Activated CD4-positive, alpha-beta T cell treated with anti-CD3 and anti-CD28 coated beads, Interleukin-2, amount 50 U/mL, for 1 hour (primary cell): Measurements from ENCODE around the gene POLE4.

Experiments
- DNase-seq: peaks from one replicate; pipeline ENCODE4 v3.0.0-alpha.2; 2020

POLE4 gene

DNA sequence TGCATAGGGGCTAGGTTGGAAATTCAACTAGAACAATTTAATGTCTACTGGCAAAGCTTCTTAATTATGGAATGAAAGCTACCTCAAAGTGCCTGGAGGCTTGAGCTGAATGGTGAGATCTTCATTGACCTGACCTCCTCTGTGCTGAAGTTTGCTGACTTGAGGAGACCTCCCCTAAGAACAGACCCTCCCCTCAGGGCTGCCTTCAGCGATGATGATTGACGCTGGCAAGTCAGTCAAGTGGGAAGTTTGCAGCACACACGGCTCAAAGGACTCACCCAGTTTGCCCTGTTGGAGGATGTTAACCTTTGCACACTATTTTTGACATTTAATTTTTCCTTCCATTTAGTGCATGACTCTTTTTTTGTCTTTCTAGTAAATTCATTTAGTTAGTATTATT, 17.2 kb upstream of the POLE4 start:
- no peak for DNase-seq

DNA sequence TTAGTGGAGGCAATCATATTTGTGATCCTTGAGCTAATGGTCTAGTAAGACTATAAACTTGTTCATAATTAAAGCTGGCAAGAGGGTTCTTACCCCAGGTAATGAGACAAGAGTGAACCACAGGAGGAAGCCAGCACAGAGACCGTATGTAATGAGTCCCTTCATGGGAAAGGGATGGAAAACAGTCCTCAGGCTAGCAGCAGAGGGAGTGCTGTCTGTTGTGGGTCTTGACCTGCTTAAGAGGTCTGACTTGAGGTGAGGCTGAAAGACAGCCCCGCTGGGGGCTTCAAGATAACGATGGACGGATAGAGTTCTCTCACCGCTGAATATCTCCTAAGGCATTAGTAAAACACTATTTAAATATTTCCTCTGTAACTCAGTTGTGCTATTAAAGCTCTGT, 16.2 kb upstream of the POLE4 start:
- no peak for DNase-seq

DNA sequence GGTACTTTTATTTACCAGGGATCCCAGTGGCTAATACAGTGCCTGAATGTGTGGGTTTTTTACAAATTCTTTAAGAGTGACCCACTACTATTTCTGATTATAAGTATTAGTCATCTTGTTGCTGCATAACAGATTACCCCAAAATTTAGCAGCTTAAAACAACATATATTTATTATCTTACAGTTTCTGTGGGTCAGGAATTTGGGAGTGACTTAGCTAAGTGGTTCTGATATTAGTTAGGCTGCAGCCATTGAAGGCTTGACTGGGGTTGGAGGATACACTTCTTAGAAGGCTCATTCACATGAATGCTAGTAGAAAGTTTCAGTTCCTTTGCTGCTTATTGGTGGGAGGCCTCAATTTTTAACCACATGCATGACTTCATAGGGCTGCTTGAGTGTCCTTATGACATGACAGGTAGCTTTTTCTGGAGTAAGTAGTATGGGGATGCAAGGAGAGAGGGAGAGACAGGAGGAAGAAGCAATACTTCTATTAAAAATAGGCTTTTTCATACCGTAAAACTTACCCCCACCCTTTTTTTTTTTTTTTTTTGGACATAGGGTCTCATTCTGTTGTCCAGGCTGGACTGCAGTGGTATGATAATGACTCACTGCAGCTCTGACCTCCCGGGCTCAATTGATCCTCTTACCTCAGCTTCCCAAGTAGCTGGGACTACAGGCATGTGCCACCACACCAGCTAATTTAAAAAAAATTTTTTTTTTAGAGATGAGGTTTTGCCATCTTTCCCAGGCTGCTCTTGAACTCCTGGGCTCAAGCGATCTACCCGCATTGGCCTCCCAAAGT, 13.3 kb upstream of the POLE4 start:
- DNase-seq = no peak

DNA sequence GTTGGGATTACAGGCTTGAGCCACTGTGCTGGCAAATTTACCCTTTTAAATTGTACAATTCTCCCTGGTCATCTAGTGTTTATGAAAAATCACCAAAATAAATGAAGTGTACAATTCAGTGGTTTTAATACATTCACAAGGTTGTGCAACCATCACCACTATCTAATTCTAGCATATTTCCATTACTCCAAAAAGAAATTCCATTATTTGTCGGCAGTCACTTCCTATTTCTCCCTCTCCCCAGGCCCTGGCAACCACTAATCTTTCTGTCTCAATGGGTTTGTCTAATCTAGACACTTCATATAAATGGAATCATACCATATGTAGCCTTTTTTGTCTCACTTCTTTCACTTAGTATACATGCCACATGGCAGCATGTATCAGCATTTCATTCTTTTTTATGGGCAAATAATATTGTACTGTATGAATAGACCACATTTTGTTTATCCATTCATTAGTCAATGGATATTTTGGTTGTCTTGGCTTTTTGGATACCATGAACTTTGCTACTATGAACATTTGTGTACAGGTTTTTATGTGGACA, 12.6 kb upstream of the POLE4 start:
- DNase-seq = no peak

DNA sequence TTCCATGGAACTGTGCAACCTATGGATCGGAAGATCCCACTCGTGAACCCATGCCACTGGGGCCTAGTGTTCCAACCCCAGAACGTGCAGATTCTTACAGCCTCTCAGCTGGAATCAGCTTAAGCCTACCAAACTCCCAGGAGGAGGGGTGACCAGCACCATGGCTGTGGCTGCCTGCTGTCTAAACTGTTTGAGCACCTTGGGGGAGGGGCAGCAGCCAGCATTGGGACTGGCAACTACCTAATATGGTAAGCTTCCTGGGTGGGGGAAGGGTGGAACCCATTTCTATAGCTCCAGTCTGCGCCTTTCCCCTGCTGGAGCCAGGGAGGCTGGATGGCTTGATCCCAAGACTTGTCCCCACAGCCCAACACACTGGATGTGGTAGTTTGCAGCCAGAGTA, 10.7 kb upstream of the POLE4 start:
- DNase-seq = no peak

DNA sequence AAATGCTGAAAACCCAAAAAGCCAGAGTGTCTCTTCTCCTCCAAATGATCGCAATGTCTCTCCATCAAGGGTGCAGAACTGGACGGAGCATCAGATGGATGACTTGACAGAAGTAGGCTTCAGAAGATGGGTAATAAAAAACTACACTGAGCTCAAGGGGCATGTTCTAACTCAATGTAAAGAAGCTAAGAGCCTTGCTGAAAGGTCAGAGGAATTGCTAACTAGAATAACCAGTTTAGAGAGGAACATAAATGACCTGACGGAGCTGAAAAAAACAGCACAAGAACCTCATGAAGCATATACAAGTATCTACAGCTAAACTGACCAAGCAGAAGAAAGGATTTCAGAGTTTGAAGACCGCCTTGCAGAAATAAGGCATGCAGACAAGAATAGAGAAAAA, 9.7 kb upstream of the POLE4 start:
- no peak for DNase-seq

DNA sequence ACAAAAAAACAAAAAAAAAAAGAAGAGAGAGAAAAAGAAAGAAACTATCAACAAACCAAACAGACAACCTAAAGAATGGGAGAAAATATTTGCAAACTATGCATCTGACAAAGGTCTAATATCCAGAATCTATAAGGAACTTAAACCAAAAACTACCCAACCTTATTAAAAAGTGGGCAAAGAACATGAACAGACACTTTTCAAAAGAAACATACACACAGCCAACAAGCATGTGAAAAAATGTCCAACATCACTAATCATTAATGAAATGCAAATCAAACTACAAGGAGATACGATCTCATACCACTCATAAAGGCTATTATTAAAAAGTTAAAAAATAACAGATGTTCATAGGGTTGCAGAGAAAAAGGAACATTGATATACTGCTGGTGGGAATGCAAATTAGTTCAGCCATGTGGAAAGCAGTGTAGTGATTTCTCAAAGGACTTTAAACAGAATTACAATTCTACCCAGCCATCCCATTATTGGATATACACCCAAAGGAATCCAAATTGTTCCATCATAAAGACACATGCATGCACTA, 7.2 kb upstream of the POLE4 start:
- DNase-seq = no peak

DNA sequence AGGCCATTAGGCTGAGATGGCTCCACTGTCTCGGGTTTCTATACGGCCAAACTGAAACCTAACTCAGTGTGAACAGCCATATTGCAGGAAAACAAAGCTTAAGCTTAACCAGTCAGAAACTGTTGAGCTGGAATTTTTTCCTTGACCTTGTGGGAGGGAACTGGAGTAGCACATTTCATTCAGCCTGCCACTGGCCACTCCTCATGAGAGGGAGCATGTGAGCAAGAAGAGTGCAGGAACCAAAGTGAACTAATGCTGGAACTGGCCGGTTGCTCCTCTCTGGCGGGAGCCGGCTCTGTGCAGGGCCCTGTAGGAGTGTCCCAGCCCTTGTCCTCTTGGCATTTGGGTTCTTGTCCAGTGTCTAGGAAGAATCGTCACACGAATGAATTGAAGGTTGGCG, 5.9 kb upstream of the POLE4 start:
- DNase-seq = no peak

DNA sequence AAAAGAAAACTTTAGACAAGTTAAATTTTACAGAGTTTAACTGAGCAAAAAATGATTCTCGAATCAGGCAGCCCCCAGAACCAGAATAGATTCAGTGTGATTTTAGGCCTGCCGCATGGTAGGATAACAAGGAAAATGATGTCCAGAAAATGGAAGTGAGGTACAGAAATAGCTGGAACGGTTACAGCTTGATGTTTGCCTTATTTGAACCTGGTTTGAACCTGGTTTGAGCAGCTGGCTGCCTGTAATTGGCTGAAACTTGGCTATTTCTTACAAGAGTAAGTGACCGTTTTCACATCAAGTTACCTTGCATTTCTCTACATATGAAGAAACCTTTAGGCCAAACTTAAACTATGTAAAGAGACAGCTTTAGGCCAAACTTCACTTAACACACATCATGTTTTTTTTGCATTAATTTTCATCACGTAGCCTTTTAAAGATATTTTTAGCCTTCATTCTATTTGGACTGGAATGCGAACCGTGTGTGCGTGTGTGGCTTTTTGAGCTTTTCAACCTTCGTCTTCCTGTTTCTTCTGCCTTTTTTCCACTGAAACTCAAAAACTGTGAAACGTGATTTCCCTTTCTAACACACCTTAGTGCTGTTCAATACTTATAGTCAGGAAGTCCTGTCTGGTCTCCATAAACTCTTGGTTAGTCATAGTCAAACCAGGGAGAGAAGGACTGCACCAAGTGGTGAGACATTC, 4.5 kb upstream of the POLE4 start:
- DNase-seq = no peak

DNA sequence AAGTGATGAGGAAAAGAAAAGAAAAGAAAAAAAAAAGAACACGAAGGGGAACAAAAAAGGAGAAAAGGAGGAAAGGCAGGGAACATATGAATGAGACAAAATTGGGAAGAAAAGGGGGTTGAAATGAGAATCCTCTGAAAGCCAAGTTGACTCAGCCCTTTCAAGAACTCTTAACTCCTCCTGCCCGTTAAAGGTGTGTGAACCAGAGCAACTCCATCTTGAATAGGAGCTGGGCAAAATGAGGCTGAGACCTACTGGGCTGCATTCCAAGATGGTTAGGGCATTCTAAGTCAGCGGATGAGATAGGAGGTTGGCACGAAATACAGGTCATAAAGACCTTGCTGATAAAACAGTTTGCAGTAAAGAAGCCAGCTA, 4.0 kb upstream of the POLE4 start:
- no peak for DNase-seq

DNA sequence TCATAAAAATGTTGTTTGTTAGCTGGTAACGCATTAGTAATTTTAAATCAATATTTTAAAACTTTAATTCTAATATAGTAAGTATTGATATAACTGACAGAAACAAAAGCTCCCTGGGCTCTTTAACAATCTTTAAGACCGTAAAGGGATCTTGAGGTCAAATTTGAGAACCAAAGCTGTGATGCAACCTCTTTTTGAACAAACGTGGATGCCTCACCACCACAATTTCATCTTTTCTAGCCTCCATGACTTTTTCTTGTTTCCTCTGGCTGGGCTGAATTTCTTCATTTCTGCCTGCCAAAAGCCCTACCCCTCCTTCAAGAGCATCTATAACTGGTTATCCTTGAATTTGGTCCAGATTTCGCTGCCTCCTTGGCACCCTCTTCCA, 563 bp upstream of the POLE4 start:
- DNase-seq = no peak

DNA sequence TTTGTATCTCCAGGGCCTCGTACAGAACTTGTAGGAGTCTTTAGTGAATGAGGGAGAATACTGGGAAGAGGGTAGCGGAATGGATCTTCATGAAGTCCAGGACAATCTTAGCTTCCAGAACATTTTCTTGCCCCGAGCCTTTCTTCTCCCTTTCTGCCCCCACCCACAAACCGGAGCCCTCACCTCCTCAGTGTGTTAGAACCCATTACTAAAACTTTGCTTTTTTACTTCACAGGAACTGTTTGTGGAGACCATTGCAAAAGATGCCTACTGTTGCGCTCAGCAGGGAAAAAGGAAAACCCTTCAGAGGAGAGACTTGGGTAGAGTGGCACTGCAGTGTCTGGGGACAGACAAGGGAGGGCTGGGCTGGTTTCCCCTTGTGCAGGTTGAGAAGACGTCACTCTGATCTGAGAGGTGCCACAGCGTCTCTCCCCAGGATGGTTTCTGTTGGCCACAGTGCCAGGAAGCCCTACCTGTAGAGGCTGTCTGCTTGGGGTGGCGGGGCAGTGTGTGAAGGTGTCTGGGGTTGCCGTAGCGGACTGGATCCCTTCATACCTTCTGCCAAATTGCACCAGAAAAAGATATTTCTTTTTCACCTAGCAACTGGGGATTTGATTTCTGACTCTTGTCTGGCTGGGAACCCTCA, 786 bp downstream of the POLE4 start:
- peak; percentile 8 for DNase-seq

DNA sequence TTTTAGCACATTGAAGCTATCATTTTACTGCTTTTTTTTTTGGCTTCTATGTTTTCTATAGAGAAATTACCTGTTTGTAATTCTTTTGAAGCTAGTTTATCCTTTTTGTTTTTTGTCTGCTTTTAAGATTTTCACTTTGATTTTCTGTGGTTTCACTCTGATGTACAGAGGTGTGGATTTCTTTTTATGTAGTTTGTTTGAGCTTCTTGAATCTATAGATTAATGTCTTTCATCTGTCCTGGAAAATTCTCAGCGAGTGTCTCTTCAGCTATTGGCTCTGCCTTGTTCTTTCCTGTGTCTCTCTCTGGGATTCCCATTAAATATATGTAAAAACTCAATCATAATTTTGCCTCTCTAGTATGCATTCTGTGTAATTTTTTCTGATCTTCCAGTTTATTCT, 8.4 kb downstream of the POLE4 start:
- no peak for DNase-seq

DNA sequence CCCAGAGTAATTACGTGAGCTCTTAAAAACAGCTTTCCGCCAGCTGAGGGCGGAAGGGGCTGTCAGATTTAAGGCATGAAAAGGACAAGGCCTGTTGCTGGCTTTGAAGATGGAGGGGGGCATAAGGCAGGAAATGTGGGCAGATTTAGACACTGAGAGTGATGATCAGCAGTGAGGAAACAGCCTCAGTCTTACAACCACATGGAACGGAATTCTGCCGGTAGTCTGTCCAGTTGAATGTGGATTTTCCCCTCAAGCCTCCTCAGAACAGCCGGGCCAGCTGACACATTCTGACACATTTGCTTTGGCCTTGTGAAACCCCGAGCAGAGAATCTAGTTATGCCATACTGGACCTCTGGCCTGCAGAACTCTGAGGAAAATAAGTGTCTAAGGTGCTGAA, 16.6 kb downstream of the POLE4 start:
- no peak for DNase-seq

DNA sequence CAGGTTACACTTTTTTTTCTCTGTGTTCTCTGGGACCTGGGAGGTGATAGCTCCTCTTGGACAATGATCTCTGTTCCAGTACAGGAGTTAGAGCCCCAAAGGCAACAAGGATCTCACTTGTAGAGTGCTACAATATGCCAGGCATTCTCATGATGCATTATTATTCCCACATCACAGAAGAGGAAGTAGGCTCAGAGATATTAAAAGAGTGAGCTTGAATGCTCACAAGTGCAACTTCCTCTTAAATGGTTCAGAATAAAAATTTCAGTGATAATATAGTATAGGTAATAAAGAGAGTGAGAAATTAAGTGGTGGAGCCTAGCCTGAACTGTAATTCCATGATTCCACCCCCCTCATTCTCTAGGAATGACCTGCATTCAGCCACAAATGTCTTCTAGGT, 21.4 kb downstream of the POLE4 start:
- no peak for DNase-seq

DNA sequence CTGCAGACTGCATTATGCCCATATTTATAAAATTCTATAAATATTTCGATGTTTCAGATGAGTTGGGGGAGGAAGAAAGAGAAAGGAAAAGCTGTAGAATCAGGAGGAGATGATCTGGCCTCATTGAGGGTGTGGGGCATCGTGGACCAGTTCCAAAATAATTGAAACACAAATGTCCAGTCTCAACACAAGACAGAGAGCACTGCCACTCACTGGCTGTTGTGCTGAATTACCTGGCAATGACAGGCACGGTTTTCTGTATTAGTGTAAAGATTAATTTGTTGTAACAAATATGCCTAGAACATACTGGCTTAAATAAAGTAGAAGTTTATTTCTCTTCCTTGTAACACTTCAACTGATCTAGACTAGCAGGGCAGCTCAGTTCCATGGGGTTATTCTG, 24.1 kb downstream of the POLE4 start:
- DNase-seq = no peak

DNA sequence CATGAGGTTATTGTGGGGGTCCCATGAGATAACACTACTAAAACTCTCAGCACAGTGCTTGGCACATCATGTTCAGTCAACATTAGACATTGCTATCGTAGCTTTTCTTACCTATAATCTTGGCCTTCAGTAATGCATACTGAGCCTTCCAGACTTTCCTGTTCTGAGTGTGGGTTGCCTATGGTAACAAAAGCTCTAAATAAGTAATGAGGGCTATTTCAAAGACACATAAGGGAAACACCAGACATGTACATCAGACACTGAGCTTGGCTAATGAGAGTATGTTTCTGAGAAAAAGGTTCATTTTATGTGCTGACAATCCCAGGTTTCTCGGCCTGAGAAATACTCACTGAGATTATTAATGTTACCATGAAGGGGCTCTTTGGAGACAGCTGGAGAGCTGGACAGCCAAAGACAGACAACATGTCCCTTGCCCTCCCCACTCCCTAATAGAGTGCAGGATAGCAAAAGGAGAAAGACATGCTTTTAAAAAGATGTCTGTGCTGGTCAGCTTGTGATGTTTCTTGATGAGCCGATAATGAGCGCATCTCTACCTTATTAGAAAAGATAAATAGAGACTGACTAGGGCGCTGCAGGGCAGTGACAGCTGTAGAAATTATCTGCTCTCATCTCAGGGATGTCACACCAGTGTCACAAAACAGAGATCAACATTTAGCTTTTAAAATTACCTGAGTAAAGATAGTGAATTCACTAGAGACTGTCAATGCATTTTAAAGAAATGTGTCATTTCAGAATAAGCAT, 25.4 kb downstream of the POLE4 start:
- no peak for DNase-seq

DNA sequence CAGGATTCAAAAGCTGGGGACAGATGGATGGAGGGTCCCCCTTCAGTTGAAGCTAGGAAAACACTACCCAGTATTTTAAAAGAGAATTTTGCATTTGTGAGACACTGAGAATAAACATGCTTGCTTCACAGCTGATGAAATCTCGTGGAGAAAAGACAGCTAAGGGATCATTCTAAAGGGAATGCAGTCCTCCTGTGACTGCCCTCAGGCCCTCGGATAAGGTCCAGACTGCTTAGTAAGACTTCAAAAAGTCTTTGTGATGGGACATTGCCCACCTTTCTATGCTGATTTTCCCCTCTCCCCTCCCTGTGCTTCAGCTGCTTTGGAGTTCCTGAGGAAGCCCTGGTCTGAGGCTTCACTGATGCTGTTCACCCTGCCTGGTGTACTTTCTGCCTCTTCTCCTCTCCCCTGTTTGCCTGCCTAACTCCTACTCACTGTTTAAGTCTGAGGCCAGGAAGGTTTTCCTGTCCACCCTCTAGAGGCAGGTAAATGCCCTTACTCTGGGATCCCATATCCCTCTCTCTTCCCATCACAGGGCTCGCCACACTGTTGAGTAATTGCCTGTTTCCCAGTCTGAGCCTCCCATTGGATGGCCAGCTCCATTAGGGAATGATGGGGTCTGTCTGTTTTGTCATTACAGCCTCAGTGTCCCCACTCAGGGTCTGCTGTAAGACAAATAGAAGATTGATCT, 26.6 kb downstream of the POLE4 start:
- no peak for DNase-seq

DNA sequence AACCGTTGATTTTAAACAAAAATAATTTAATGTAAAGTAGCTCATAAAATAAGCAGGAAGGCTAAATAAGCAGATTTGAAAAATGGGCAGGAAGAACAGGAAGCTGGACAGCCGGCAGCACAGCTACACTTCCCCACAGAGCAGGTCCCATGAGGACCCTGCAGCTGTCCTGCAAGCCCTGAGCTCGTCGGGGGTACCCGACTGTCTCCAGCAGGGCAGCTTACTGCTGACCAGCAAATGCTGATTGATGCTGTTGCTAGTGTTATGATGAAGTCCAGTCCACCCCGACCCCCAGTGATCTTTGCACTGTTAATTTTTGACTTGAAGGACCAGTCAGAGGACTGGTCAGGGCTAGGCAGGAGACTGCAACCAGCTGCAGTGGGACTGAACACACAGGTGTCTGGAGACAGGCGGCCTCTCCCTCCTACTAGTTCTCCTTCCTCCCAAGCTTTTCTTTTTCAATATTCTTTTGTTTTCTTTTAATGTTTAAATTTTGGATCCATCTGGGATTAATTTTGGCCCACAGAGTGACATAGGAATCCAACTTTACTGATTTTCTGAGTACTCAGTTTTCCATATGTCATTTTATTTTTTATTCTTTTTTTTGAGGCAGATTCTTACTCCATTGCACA, 27.7 kb downstream of the POLE4 start:
- DNase-seq = no peak

DNA sequence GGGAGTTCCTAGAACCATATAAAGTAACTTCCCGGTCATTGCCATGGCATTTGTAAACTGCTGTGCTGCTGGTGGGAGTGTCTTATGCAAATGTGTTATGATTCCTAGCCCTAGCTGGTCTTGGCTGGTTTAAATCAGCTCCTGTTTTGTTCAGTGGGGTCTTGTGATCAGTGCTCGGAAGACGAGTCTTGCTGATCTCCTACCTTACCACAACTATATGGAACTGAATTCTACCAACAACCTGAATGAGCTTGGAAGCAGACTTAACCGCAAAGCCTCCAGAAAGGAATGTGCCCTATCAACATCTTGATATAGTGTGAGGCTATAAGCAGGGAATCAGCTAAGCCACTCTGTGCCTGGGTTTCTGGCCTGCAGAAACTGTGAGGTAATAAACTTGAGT, 33.5 kb downstream of the POLE4 start:
- no peak for DNase-seq

DNA sequence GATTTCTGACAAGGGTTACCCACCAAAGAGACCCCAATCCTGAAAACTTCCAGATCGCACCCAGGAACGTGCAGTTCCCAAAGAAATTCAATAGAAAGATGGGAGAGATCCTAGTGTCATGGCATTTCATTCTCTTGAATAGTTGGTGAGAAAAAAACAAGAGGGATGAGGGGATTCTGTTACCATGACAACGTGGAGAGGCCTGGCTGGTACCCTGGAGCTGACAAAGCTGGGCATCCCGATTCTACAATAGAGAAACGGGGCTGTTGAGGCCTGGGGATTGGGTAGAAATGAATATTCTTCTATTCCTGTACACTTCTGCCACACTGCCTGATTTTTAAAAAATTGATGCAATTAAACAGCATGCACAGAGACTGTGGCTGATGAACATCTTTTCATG, 41.0 kb downstream of the POLE4 start:
- DNase-seq = no peak

DNA sequence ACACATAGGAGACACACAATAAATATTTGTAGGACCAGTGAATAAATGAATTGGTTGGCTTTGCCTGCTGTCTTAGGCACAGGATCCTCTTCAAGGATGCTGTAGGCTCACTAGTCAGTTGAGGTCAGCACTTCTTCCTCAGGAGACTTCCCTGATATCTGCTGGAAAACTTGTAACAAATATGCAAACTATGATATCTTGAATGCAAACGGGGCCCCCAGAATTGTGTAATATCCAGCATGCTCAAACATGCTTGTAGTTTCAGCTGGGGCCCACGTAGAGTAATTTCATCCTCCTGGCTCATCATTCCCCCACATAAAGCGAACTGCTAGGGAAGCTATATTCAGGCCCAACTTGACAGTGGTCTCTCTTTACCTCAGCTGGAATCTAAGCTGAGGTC, 43.6 kb downstream of the POLE4 start:
- DNase-seq = no peak
